K562 (cell line): ENCODE data around the gene SLC7A6. TPM values are rescaled to one million over a fixed set of nuclear protein-coding genes. Genes with fewer than 3 reads are reported as not detected.
A peak's percentile ranks its signal among the peaks of the same experiment; 100 is the strongest.

ENCODE experiments used
- FOXA1 ChIP-seq: fragments of 450-650 bp; IDR thresholded peaks from 2 replicates; pipeline ENCODE4 v1.6.1; 2016; ENCODE audit warnings: mild to moderate bottlenecking, borderline replicate concordance
- HDAC2 ChIP-seq: fragments of 450-650 bp; IDR thresholded peaks from 2 replicates; pipeline ENCODE4 v1.6.1; 2016; ENCODE audit warnings: mild to moderate bottlenecking
- HSF4 ChIP-seq: fragments of 250-450 bp; sonication (Bioruptor Pico); IDR thresholded peaks from 2 replicates; pipeline ENCODE4 v2.1.2; 2022; ENCODE audit warnings: mild to moderate bottlenecking, moderate library complexity, borderline replicate concordance
- MYC ChIP-seq, 2 experiments: fragments of 250-450 bp in 1 of 2; sonication (Bioruptor Pico) in 1 of 2; IDR thresholded peaks; 2 replicates each; pipeline versions ENCODE4 v1.5.1 to v1.6.1; 2012 to 2021; ENCODE audit warnings: low read depth in 2 of 2, borderline replicate concordance in 1 of 2, improper control_type of control experiment in 1 of 2, low read length in 1 of 2, mild to moderate bottlenecking in 1 of 2, moderate library complexity in 1 of 2
- RBM14 ChIP-seq: fragments of 200-400 bp; formaldehyde crosslinking; IDR thresholded peaks from 2 replicates; pipeline ENCODE4 v1.6.1; 2018; ENCODE audit warnings: low read depth, mild to moderate bottlenecking, low read length, moderate library complexity, borderline replicate concordance; ENCODE audit not compliant: insufficient read depth
- SMAD1 ChIP-seq: fragments of 150-350 bp; IDR thresholded peaks from 2 replicates; pipeline ENCODE4 v1.6.1; 2014; ENCODE audit warnings: low read length, low read depth; ENCODE audit not compliant: partially characterized antibody
- TEAD2 ChIP-seq: fragments of 450-650 bp; IDR thresholded peaks from 2 replicates; pipeline ENCODE4 v1.6.1; 2016; ENCODE audit warnings: missing genetic modification characterization, control low read depth, missing compliant biosample characterization
- TSC22D4 ChIP-seq: fragments of 450-650 bp; IDR thresholded peaks from 2 replicates; pipeline ENCODE4 v1.6.1; 2016; ENCODE audit warnings: missing genetic modification characterization, missing biosample characterization, control low read depth
- ZKSCAN1 ChIP-seq: fragments of 150-350 bp; IDR thresholded peaks from 2 replicates; pipeline ENCODE4 v1.6.1; 2016; ENCODE audit warnings: low read depth, low read length
- polyA plus RNA-seq, 8 experiments: library from polyadenylated mRNA; depleted of rRNA in 4 of 8; stranded (reverse) in 5 of 8; unstranded in 3 of 8; fragments of >200 nt; fragmentation: Nextera tagmentation in 2 of 8; fragmentation: Illumina TruSeq in 1 of 8; extraction: Ambion mirVana in 2 of 8; extraction: Trizol in 1 of 8; gene quantifications; 2 replicates each; pipeline versions ENCODE4 v1.2.1 to v1.2.3, GENCODE V29; 2011 to 2014; ENCODE audit warnings: inconsistent platforms in 1 of 8, missing spikeins in 1 of 8
- total RNA-seq, 7 experiments: library from RNA; depleted of rRNA in 6 of 7; stranded (reverse); fragments of >200 nt in 6 of 7; fragmentation: Illumina TruSeq in 2 of 7; extraction: Trizol in 2 of 7; gene quantifications; 2 replicates each; pipeline versions ENCODE4 v1.2.1 to v1.2.3, GENCODE V29; 2011 to 2021; ENCODE audit warnings: low replicate concordance in 1 of 7
- TF ChIP-seq, protein P1 (sequence below), 2 experiments: IDR thresholded peaks in 1 of 2; conservative IDR thresholded peaks in 1 of 2; 2 replicates each; pipeline ENCODE4 v1.6.1; 2016; ENCODE audit warnings: low read depth in 2 of 2, mild to moderate bottlenecking in 1 of 2, missing compliant biosample characterization in 1 of 2, missing genetic modification characterization in 1 of 2, moderate library complexity in 1 of 2
- TF ChIP-seq, protein P2 (sequence below), 2 experiments: fragments of 200-800 bp in 1 of 2; sonication (Bioruptor generic) in 1 of 2; sonication (generic) in 1 of 2; formaldehyde crosslinking in 1 of 2; IDR thresholded peaks in 1 of 2; conservative IDR thresholded peaks in 1 of 2; 2 replicates each; pipeline versions ENCODE4 v1.5.0 to v1.6.1; 2016 to 2020; ENCODE audit warnings: missing compliant biosample characterization in 1 of 2, missing genetic modification characterization in 1 of 2, missing genetic modification reagents in 1 of 2
- TF ChIP-seq, protein P3 (sequence below), 2 experiments: fragments of 450-650 bp; conservative IDR thresholded peaks; 2 replicates each; pipeline ENCODE4 v1.6.1; 2017; ENCODE audit warnings: mild to moderate bottlenecking in 2 of 2, moderate library complexity in 2 of 2
- TF ChIP-seq, protein P4 (sequence below): fragments of 450-650 bp; formaldehyde crosslinking; IDR thresholded peaks from 2 replicates; pipeline ENCODE4 v1.4.0; 2022; ENCODE audit warnings: mild to moderate bottlenecking, moderate library complexity
- TF ChIP-seq, protein P5 (sequence below): fragments of 250-450 bp; sonication (Bioruptor Pico); IDR thresholded peaks from 2 replicates; pipeline ENCODE4 v1.8.0; 2022; ENCODE audit warnings: inconsistent platforms
- TF ChIP-seq, protein P6 (sequence below): fragments of 450-650 bp; formaldehyde crosslinking; IDR thresholded peaks from 2 replicates; pipeline ENCODE4 v1.4.0; 2022; ENCODE audit warnings: missing genetic modification characterization

Gene SLC7A6
- total and polyA plus RNA-seq, 9 of the 15 experiments (the other 6 are each of a cell fraction or from before 2014, with no cell fraction given) = 12.6 to 60.1 (median 29.8) TPM

DNA sequence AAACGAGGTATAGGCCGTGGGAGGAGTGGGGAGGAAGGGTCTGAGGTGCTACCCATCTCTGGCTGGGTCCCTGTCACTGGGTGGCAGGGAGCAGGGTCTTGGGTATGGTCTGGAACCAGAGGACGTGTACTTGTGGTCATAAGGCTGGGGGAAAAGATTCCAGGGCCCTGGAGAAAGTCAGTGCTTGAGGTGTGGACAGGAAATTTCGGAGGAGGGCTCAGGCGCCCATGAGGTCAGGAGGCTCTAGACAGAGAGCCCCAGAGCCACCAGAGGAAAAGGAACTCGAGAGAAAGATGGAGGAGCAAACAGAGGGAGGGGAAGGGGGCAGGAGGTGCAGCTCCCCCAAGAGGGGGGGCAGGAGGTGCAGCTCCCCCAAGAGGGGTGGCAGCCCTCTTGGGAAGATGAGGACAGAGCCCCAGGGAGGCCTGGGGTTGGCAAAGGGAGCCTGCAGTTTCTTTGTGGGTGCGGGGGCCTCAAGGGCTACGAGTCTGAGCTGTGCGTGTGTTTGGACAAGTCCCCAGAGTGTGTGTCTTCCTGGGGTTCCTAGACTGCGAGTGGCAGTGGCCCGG, 683 bp upstream of the SLC7A6 start (continued):
- TF ChIP-seq, protein P1, sequence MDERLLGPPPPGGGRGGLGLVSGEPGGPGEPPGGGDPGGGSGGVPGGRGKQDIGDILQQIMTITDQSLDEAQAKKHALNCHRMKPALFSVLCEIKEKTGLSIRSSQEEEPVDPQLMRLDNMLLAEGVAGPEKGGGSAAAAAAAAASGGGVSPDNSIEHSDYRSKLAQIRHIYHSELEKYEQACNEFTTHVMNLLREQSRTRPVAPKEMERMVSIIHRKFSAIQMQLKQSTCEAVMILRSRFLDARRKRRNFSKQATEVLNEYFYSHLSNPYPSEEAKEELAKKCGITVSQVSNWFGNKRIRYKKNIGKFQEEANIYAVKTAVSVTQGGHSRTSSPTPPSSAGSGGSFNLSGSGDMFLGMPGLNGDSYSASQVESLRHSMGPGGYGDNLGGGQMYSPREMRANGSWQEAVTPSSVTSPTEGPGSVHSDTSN (CRISPR knock-in tag; IDR thresholded peaks at IDR 0.05; ENCODE audit: low read depth) = no peak
- TF ChIP-seq, protein P1 (tag; conservative IDR thresholded peaks at IDR 0.05; ENCODE audit: low read depth) = no peak
- TF ChIP-seq HSF4 (CRISPR knock-in tag) = no peak
- TF ChIP-seq, protein P2, sequence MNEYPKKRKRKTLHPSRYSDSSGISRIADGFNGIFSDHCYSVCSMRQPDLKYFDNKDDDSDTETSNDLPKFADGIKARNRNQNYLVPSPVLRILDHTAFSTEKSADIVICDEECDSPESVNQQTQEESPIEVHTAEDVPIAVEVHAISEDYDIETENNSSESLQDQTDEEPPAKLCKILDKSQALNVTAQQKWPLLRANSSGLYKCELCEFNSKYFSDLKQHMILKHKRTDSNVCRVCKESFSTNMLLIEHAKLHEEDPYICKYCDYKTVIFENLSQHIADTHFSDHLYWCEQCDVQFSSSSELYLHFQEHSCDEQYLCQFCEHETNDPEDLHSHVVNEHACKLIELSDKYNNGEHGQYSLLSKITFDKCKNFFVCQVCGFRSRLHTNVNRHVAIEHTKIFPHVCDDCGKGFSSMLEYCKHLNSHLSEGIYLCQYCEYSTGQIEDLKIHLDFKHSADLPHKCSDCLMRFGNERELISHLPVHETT (CRISPR knock-in tag; conservative IDR thresholded peaks at IDR 0.05 in 1 of 2, IDR thresholded peaks at IDR 0.05 in 1 of 2) = no peak
- TF ChIP-seq, protein P3, sequence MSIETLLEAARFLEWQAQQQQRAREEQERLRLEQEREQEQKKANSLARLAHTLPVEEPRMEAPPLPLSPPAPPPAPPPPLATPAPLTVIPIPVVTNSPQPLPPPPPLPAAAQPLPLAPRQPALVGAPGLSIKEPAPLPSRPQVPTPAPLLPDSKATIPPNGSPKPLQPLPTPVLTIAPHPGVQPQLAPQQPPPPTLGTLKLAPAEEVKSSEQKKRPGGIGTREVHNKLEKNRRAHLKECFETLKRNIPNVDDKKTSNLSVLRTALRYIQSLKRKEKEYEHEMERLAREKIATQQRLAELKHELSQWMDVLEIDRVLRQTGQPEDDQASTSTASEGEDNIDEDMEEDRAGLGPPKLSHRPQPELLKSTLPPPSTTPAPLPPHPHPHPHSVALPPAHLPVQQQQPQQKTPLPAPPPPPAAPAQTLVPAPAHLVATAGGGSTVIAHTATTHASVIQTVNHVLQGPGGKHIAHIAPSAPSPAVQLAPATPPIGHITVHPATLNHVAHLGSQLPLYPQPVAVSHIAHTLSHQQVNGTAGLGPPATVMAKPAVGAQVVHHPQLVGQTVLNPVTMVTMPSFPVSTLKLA (conservative IDR thresholded peaks at IDR 0.05) = no peak
- TF ChIP-seq RBM14 = no peak
- no peak for TF ChIP-seq TEAD2 (tag)
- TF ChIP-seq ZKSCAN1 = 0 out of 2 replicates have a peak, but pooled peaks have one; percentile 15
- no peak for TF ChIP-seq SMAD1
- no peak for TF ChIP-seq TSC22D4 (tag)
- TF ChIP-seq, protein P4, sequence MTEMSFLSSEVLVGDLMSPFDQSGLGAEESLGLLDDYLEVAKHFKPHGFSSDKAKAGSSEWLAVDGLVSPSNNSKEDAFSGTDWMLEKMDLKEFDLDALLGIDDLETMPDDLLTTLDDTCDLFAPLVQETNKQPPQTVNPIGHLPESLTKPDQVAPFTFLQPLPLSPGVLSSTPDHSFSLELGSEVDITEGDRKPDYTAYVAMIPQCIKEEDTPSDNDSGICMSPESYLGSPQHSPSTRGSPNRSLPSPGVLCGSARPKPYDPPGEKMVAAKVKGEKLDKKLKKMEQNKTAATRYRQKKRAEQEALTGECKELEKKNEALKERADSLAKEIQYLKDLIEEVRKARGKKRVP (CRISPR knock-in tag) = no peak
- no peak for TF ChIP-seq MYC (IDR thresholded peaks at IDR 0.05; ENCODE audit: low read depth, low read length)
- no peak for TF ChIP-seq MYC (CRISPR knock-in tag; IDR thresholded peaks at IDR 0.05; ENCODE audit: borderline replicate concordance, low read depth)
- peak; percentile 61 for TF ChIP-seq HDAC2
- TF ChIP-seq, protein P5, sequence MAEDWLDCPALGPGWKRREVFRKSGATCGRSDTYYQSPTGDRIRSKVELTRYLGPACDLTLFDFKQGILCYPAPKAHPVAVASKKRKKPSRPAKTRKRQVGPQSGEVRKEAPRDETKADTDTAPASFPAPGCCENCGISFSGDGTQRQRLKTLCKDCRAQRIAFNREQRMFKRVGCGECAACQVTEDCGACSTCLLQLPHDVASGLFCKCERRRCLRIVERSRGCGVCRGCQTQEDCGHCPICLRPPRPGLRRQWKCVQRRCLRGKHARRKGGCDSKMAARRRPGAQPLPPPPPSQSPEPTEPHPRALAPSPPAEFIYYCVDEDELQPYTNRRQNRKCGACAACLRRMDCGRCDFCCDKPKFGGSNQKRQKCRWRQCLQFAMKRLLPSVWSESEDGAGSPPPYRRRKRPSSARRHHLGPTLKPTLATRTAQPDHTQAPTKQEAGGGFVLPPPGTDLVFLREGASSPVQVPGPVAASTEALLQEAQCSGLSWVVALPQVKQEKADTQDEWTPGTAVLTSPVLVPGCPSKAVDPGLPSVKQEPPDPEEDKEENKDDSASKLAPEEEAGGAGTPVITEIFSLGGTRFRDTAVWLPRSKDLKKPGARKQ (CRISPR knock-in tag) = no peak
- TF ChIP-seq, protein P6, sequence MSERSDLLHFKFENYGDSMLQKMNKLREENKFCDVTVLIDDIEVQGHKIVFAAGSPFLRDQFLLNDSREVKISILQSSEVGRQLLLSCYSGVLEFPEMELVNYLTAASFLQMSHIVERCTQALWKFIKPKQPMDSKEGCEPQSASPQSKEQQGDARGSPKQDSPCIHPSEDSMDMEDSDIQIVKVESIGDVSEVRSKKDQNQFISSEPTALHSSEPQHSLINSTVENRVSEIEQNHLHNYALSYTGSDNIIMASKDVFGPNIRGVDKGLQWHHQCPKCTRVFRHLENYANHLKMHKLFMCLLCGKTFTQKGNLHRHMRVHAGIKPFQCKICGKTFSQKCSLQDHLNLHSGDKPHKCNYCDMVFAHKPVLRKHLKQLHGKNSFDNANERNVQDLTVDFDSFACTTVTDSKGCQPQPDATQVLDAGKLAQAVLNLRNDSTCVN (CRISPR knock-in tag) = no peak
- no peak for TF ChIP-seq FOXA1
